ENCODE results near the gene SLC25A48. TPM values are rescaled to one million over a fixed set of nuclear protein-coding genes. Genes with fewer than 3 reads are reported as not detected.
"Not testable (repeated sequence)": the region's sequence is repeated elsewhere in the genome, so short reads cannot be mapped to it uniquely, and the experiment has no call there.

Gene SLC25A48
- total RNA-seq, 4 donors from 2014 or later: 0.32 TPM; not detected in 3

GRCh38 chr5:135833961-135834638 is 363 bp upstream of the SLC25A48 start:
- ATAC-seq (ENCODE audit: low FRiP score) (peak; percentile 47), DNase-seq (ENCODE audit: low spot score) (no peak)
- TF ChIP-seq CTCF (IDR thresholded peaks at IDR 0.05): no peak

- no peak for DNase-seq (ENCODE audit: low spot score)
- TF ChIP-seq CTCF (IDR thresholded peaks at IDR 0.05): no peak
- no peak for ATAC-seq (ENCODE audit: low FRiP score)
Measured at GRCh38 chr5:135835766-135836165, 1.3 kb downstream of the SLC25A48 start.

GRCh38 chr5:135838395-135838794 is 3.9 kb downstream of the SLC25A48 start:
- ATAC-seq (ENCODE audit: low FRiP score); DNase-seq (ENCODE audit: low spot score): not testable (repeated sequence)

- TF ChIP-seq CTCF (IDR thresholded peaks at IDR 0.05): no peak
- ATAC-seq (ENCODE audit: low FRiP score): no peak
- no peak for DNase-seq (ENCODE audit: low spot score)
Measured at GRCh38 chr5:135839566-135839965, 5.1 kb downstream of the SLC25A48 start.

- no peak for TF ChIP-seq CTCF (IDR thresholded peaks at IDR 0.05)
- DNase-seq (ENCODE audit: low spot score) (no peak), ATAC-seq (ENCODE audit: low FRiP score) (no peak)
Measured at GRCh38 chr5:135840959-135841358, 6.5 kb downstream of the SLC25A48 start.

GRCh38 chr5:135842737-135843136 is 8.3 kb downstream of the SLC25A48 start:
- ATAC-seq (ENCODE audit: low FRiP score): no peak
- no peak for DNase-seq (ENCODE audit: low spot score)
- TF ChIP-seq CTCF (IDR thresholded peaks at IDR 0.05): no peak

- no peak for TF ChIP-seq CTCF (IDR thresholded peaks at IDR 0.05)
- no peak for ATAC-seq (ENCODE audit: low FRiP score)
- no peak for DNase-seq (ENCODE audit: low spot score)
Measured at GRCh38 chr5:135843571-135844337, 9.3 kb downstream of the SLC25A48 start.

Data from omental fat pad (tissue), 4 donors.